Panc1 (cell line): ENCODE results near the gene ETV7. TPM values are rescaled to one million over a fixed set of nuclear protein-coding genes. Genes with fewer than 3 reads are reported as not detected.
"Not testable (repeated sequence)": the region's sequence is repeated elsewhere in the genome, so short reads cannot be mapped to it uniquely, and the experiment has no call there.

ENCODE experiments used
- ATAC-seq: fragments of 200-7000 bp; cut with Tn5 transposase; 2 replicates; pipeline ENCODE4 v1.9.1; 2020; ENCODE audit warnings: mild to moderate bottlenecking, moderate library complexity
- BruUV-seq: library from RNA; stranded (reverse); fragments of 400-500 nt; replicated peaks from 2 replicates; lab custom pipeline; 2021; lab: Mats Ljungman, UMichigan
- CTCF ChIA-PET: fragments of 300-600 bp; sonication (Branson Sonifier 250); formaldehyde crosslinking; loops from one replicate; lab custom pipeline; 2022; ENCODE audit warnings: antibody characterized with exemption; lab: Charles Lee
- POLR2A ChIA-PET: fragments of 300-600 bp; sonication (Branson Sonifier 250); formaldehyde crosslinking; loops from one replicate; lab custom pipeline; 2022; ENCODE audit warnings: antibody characterized with exemption; lab: Charles Lee
- DNase-seq: peaks from one replicate; pipeline ENCODE4 v3.0.0-alpha.2; 2010; ENCODE audit warnings: low read depth, low spot score
- H3K27ac ChIP-seq: 2 replicates; pipeline ENCODE4 v1.5.1; 2011; ENCODE audit warnings: mild to moderate bottlenecking, low read length, inconsistent platforms
- H3K27me3 ChIP-seq: fragments of 200-500 bp; sonication (Bioruptor generic); 2 replicates; pipeline ENCODE4 v1.6.0; 2014; ENCODE audit warnings: low read length, inconsistent platforms; ENCODE audit not compliant: control insufficient read depth, insufficient read depth
- H3K36me3 ChIP-seq: fragments of 200-500 bp; sonication (Bioruptor generic); 2 replicates; pipeline ENCODE4 v1.5.1; 2014; ENCODE audit warnings: inconsistent platforms, mild to moderate bottlenecking, low read length, moderate library complexity; ENCODE audit not compliant: control insufficient read depth, insufficient read depth
- H3K4me1 ChIP-seq: 2 replicates; pipeline ENCODE4 v1.5.1; 2011; ENCODE audit warnings: inconsistent platforms, mild to moderate bottlenecking, low read length, moderate library complexity; ENCODE audit not compliant: control insufficient read depth, insufficient read depth
- H3K4me3 ChIP-seq, 2 experiments: 2 replicates each; pipeline ENCODE4 v1.5.1; 2011 to 2012; ENCODE audit warnings: low read depth in 2 of 2, low read length in 2 of 2, mild to moderate bottlenecking in 2 of 2, inconsistent platforms in 1 of 2, moderate library complexity in 1 of 2
- H3K9me3 ChIP-seq: fragments of 200-500 bp; sonication (Bioruptor generic); 2 replicates; pipeline ENCODE4 v1.5.1; 2014; ENCODE audit warnings: low read depth, mild to moderate bottlenecking, inconsistent platforms, low read length, moderate library complexity; ENCODE audit not compliant: control insufficient read depth, insufficient read depth
- REST ChIP-seq, 2 experiments: IDR thresholded peaks; 2 replicates each; pipeline ENCODE4 v1.6.1; 2011 to 2012; ENCODE audit warnings: low read depth in 2 of 2, control low read depth in 1 of 2, low read length in 1 of 2, mild to moderate bottlenecking in 1 of 2, moderate library complexity in 1 of 2; ENCODE audit not compliant: insufficient read depth in 1 of 2
- SIN3A ChIP-seq: IDR thresholded peaks from 2 replicates; pipeline ENCODE4 v1.6.1; 2012; ENCODE audit warnings: low read depth, mild to moderate bottlenecking, low read length, moderate library complexity, borderline replicate concordance; ENCODE audit not compliant: insufficient read depth
- in situ Hi-C: cut with HindIII; loops from 2 replicates; pipeline ENCODE4 v1.10.0; 2016; ENCODE audit warnings: low sequenced_read_pairs, low pct_unique_long_range_greater_than_20kb
- intact Hi-C: fragments of 100-400 bp; cut with micrococcal nuclease; formaldehyde crosslinking; loops from one replicate; pipeline ENCODE4 v1.10.0; 2022; ENCODE audit not compliant: unreplicated experiment
- total RNA-seq: library from RNA; stranded (reverse); gene quantifications from one replicate; pipeline ENCODE4 v1.2.1, GENCODE V29; 2021; ENCODE audit not compliant: unreplicated experiment

The ETV7 gene
- total RNA-seq, 1 experiment from 2014 or later: 2.0 TPM

- H3K4me3 ChIP-seq: no peak overlapping the region
- no peaks in the 10 kb centered on the region for H3K36me3 ChIP-seq
- ChIA-PET POLR2A (no interaction called here), CTCF (no interaction called here)
- no peak for TF ChIP-seq SIN3A
- H3K9me3 ChIP-seq: no peaks in the 10 kb centered on the region
- ATAC-seq (peak; percentile 61), DNase-seq (no peak)
- intact Hi-C loops: loop anchor here (5.0 kb wide), 1 partner anchor 338 kb away; the partner anchor contains the start of gene MAPK14
- in situ Hi-C loops: no loop called here
- H3K27ac ChIP-seq: no peak overlapping the region
- no TSS peak for BruUV-seq
- H3K27me3 ChIP-seq: no peaks in the 10 kb centered on the region
- H3K4me1 ChIP-seq: 0 out of 2 replicates have a peak, but pooled peaks cover 4% of the 10 kb centered on the region
Observed at GRCh38 chr6:36364669-36365479, 22.6 kb downstream of the ETV7 start.

GRCh38 chr6:36364061-36364635, 23.3 kb downstream of the ETV7 start:
- BruUV-seq, POLR2A ChIA-PET, H3K4me1 ChIP-seq, DNase-seq, H3K9me3 ChIP-seq, H3K4me3 ChIP-seq, ATAC-seq, H3K27ac ChIP-seq, H3K36me3 ChIP-seq, in situ Hi-C loops, H3K27me3 ChIP-seq, CTCF ChIA-PET: not testable (repeated sequence)
- intact Hi-C loops: loop anchor here (5.0 kb wide), 1 partner anchor 337 kb away; the partner anchor contains the start of gene MAPK14

DNA sequence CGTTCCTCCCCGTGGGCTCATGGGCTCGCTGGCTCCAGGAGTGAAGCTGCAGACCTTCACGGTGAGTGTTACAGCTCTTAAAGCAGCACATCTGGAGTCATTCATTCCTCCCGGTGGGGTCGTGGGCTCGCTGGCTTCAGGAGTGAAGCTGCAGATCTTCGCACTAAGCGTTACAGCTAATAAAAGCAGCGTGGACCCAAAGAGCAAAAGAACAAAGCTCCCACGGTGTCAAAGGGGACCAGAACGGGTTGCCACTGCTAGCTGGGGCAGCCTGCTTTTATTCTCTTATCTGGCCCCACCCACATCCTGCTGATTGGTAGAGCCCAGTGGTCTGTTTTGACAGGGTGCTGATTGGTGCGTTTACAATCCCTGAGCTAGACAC, 24.1 kb downstream of the ETV7 start:
- H3K9me3 ChIP-seq, H3K36me3 ChIP-seq, DNase-seq, in situ Hi-C loops, H3K27ac ChIP-seq, H3K4me1 ChIP-seq, H3K27me3 ChIP-seq, BruUV-seq, H3K4me3 ChIP-seq, ATAC-seq: not testable (repeated sequence)
- CTCF ChIA-PET: interaction anchor here (0.6 to 1.5 kb wide), 2 partner anchors 22 to 551 kb away, joined by 4 to 7 read pairs; no protein-coding TSS in a partner anchor
- POLR2A ChIA-PET: interaction anchor here (0.6 kb wide), 1 partner anchor 32 kb away, joined by 5 read pairs; no protein-coding TSS in a partner anchor
- intact Hi-C loops: loop anchor here (5.0 kb wide), 1 partner anchor 336 kb away; the partner anchor contains the start of gene MAPK14

- intact Hi-C loops: loop anchor here (5.0 kb wide), 1 partner anchor 335 kb away; the partner anchor contains the start of gene MAPK14
- Histone ChIP-seq H3K9me3 (no peaks in the 10 kb centered on the region), H3K27me3 (no peaks in the 10 kb centered on the region), H3K4me1 (0 out of 2 replicates have a peak, but pooled peaks cover 4% of the 10 kb centered on the region), H3K27ac (no peak overlapping the region), H3K36me3 (no peaks in the 10 kb centered on the region), H3K4me3 (no peak overlapping the region)
- DNase-seq (no peak), ATAC-seq (no peak)
- no peak for TF ChIP-seq REST (IDR thresholded peaks at IDR 0.05; ENCODE audit: insufficient read depth in 1 of 2, low read depth in 2 of 2, low read length in 1 of 2)
- no TSS peak for BruUV-seq
- in situ Hi-C loops: no loop called here
- ChIA-PET POLR2A (interaction anchor here (0.6 kb wide), 1 partner anchor 32 kb away, joined by 5 read pairs; no protein-coding TSS in a partner anchor), CTCF (interaction anchor here (0.6 to 1.5 kb wide), 2 partner anchors 22 to 551 kb away, joined by 4 to 7 read pairs; no protein-coding TSS in a partner anchor)
Observed at GRCh38 chr6:36362551-36363370, 24.7 kb downstream of the ETV7 start.
